ENCODE results near the gene MRPL57.
"Not testable (repeated sequence)": the region's sequence is repeated elsewhere in the genome, so short reads cannot be mapped to it uniquely, and the experiment has no call there.

Gene MRPL57

GRCh38 chr13:21197606-21198225 lies 21.3 kb downstream of the MRPL57 start:
- DNase-seq (ENCODE audit: low spot score): not testable (repeated sequence)

- not testable (repeated sequence) for DNase-seq (ENCODE audit: low spot score)
Measured at GRCh38 chr13:21198391-21198790, 21.9 kb downstream of the MRPL57 start.

GRCh38 chr13:21201456-21202190 lies 25.2 kb downstream of the MRPL57 start:
- not testable (repeated sequence) for DNase-seq (ENCODE audit: low spot score)

GRCh38 chr13:21202767-21203531 lies 26.5 kb downstream of the MRPL57 start:
- no peak for DNase-seq (ENCODE audit: low spot score)

GRCh38 chr13:21208652-21209154 lies 32.2 kb downstream of the MRPL57 start:
- no peak for DNase-seq (ENCODE audit: low spot score)

GRCh38 chr13:21212138-21212775 lies 35.8 kb downstream of the MRPL57 start:
- DNase-seq (ENCODE audit: low spot score): no peak

GRCh38 chr13:21215419-21215818 lies 39.0 kb downstream of the MRPL57 start:
- DNase-seq (ENCODE audit: low spot score): not testable (repeated sequence)

- no peak for DNase-seq (ENCODE audit: low spot score)
Measured at GRCh38 chr13:21216332-21216731, 39.9 kb downstream of the MRPL57 start.

GRCh38 chr13:21218351-21219035 lies 42.0 kb downstream of the MRPL57 start:
- DNase-seq (ENCODE audit: low spot score): peak; percentile 3

GRCh38 chr13:21219036-21219381 lies 42.6 kb downstream of the MRPL57 start:
- DNase-seq (ENCODE audit: low spot score): no peak

- not testable (repeated sequence) for DNase-seq (ENCODE audit: low spot score)
Measured at GRCh38 chr13:21219716-21220115, 43.3 kb downstream of the MRPL57 start.

- DNase-seq (ENCODE audit: low spot score): no peak
Measured at GRCh38 chr13:21221268-21221667, 44.8 kb downstream of the MRPL57 start.

- DNase-seq (ENCODE audit: low spot score): no peak
Measured at GRCh38 chr13:21225082-21225481, 48.6 kb downstream of the MRPL57 start.

GRCh38 chr13:21225841-21226581 lies 49.6 kb downstream of the MRPL57 start:
- DNase-seq (ENCODE audit: low spot score): no peak

- DNase-seq (ENCODE audit: low spot score): no peak
Measured at GRCh38 chr13:21227917-21228316, 51.5 kb downstream of the MRPL57 start.
